SK-N-MC (cell line): Measurements from ENCODE around the gene RASL11B.

Source experiments
- DNase-seq: peaks from one replicate; pipeline ENCODE4 v3.0.0-alpha.2; 2011; ENCODE audit warnings: low read depth, low spot score
- H3K27ac ChIP-seq: fragments of 200-600 bp; sonication (generic); 2 replicates; pipeline ENCODE4 v1.5.1; 2016; ENCODE audit warnings: mixed run types
- H3K36me3 ChIP-seq: fragments of 200-600 bp; sonication (generic); 2 replicates; pipeline ENCODE4 v1.6.1; 2017; ENCODE audit warnings: antibody characterized with exemption, low read length, mixed read lengths; ENCODE audit not compliant: insufficient read depth
- H3K4me3 ChIP-seq: fragments of 200-600 bp; sonication (generic); 2 replicates; pipeline ENCODE4 v1.5.1; 2016
- H3K9ac ChIP-seq: fragments of 200-600 bp; sonication (generic); 2 replicates; pipeline ENCODE4 v1.8.0; 2017; ENCODE audit warnings: mixed run types, mixed read lengths; ENCODE audit not compliant: insufficient read length
- H3K9me3 ChIP-seq: fragments of 200-600 bp; sonication (generic); 2 replicates; pipeline ENCODE4 v1.6.1; 2017; ENCODE audit warnings: low read depth, mild to moderate bottlenecking, antibody characterized with exemption, low read length, moderate library complexity, mixed read lengths
- EZH2 ChIP-seq: fragments of 200-600 bp; sonication (generic); IDR thresholded peaks from one replicate; pipeline ENCODE4 v1.6.1; 2017; ENCODE audit warnings: antibody characterized with exemption
- FOXP2 ChIP-seq: optimal IDR thresholded peaks from 2 replicates; pipeline ENCODE3; 2011; ENCODE audit warnings: mild to moderate bottlenecking, moderate library complexity; ENCODE audit not compliant: insufficient read depth; ENCODE audit errors: extremely low read length, control extremely low read depth
- POLR2AphosphoS5 ChIP-seq: IDR thresholded peaks from 2 replicates; pipeline ENCODE4 v1.6.1; 2012; ENCODE audit warnings: mild to moderate bottlenecking, low read depth, low read length, borderline replicate concordance

The RASL11B gene

DNA sequence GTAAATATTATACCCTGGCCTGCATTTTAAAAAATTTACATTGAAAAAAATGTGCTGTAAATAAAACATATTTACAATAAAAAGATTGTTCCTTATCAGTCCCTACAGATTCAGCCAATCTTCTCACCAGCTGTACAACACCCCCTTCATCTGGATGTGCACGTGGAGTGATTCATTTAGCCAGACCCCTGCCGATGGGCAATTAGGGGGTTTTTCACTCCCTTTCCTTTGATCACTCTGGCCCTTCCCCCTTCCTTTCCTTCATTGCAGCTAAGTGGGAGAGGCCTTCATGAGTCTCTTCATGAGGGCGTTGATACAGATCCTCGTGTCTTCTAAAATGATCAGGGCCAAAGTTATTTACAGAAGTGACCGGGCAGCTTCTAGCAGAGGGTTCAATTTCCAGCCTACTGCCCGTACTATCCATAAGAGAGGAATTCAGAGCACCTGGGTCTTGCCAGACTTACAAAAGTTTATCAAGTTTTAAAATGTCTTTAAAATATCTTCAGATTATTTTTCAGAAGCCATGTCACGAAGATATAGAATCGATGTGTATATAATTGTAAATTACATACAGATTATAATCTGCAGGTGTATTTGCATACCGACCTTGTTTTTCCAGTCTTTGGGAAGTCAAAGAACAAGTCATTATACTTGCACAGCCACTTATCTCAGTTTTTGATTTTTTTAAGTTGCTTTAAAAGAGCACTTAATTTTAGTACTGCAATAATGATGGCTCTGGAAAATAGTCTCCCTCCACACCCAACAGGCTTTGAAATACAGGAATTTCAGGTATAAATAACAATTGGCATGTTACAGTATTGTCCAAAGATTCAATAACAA lies 21.4 kb upstream of the RASL11B start:
- Histone ChIP-seq H3K4me3 (no peak overlapping the region), H3K27ac (no peak overlapping the region), H3K9ac (no peak overlapping the region), H3K9me3 (no peaks in the 10 kb centered on the region), H3K36me3 (no peaks in the 10 kb centered on the region)
- DNase-seq = no peak
- TF ChIP-seq POLR2AphosphoS5 = no peak
- TF ChIP-seq FOXP2 = no peak
- no peak for TF ChIP-seq EZH2

DNA sequence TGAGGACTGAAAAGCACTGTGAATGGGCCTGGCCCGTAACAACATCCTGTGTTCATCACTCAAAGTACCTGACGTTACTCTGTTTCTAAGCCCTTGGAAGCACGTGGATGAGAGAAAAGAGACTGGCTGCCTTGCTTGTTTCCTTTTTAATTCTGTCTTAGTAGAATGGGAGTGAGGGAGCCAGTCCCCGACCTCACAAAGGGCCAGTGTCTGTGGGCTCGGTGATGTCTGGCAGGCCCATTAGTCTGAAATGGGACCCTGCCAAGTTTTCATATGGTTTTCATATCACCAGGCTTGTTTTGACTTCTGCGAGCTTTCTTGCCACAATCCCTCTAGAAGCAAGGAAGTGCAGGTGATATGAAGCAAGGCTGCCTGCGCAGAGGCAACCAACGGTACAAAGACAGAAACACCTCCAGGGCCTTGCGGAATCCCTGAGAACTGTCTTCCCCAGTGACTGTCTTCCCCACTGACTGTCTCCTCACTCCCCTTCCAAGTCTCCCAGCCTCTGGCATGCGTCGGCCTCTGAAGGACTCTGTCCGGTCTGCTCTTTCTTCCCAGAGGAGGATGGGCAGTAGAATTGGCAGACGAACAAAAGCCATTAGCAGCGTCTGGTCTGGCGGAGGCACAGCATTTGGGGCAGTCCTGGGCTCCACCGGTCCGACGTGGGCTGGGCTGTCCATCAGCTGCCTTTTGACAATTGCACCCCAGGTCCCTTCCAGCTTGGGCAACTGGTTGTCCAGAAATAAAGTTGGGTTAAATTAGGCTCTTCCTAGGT lies 20.2 kb upstream of the RASL11B start:
- H3K4me3 ChIP-seq = no peak overlapping the region
- H3K9me3 ChIP-seq = no peaks in the 10 kb centered on the region
- H3K27ac ChIP-seq = no peak overlapping the region
- H3K36me3 ChIP-seq = no peaks in the 10 kb centered on the region
- no peak for TF ChIP-seq POLR2AphosphoS5
- no peak for TF ChIP-seq EZH2
- no peak for TF ChIP-seq FOXP2
- H3K9ac ChIP-seq = no peak overlapping the region
- no peak for DNase-seq

DNA sequence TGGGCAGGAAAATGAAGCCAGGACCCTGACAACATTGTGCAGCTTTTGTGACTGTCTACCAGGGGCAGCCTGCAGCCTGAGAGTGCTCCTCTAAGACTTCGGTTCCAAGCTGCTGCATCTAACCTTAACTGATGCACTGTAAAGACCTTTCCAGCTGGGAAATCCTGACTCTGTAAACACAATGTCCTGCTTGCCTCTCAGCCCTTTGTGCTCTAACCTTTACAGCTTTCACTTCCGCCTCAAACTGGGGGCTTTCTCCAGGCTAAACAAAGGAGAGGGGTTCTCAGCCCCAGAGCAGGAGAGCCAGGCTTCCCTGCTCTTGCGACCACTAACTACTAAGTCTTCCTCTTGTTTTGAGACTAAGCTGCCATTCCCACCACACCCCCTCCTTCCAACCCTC lies 19.3 kb upstream of the RASL11B start:
- DNase-seq = no peak
- no peaks in the 10 kb centered on the region for H3K36me3 ChIP-seq
- H3K4me3 ChIP-seq = no peak overlapping the region
- H3K9ac ChIP-seq = no peak overlapping the region
- H3K27ac ChIP-seq = no peak overlapping the region
- H3K9me3 ChIP-seq = no peaks in the 10 kb centered on the region
- TF ChIP-seq POLR2AphosphoS5 (no peak), EZH2 (no peak), FOXP2 (no peak)

DNA sequence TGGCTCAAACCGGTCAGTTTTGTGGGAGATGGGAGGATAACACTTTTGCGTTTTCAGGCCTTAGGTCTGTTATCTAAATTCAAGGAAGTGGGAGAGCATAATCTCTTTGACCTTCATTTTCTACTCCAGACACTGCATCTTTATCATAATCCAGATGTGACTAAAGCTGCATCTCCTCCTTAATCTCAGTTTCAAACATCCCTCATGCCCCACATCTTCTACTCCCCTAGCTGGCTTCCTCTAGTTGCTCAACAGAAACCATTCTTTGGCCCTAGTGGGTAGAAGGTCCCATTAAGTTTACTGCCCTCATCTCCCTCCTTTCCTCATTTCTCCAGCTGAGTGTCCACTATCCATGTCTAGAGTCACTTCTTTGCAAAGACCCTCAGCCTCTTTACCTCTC lies 18.8 kb upstream of the RASL11B start:
- Histone ChIP-seq H3K4me3 (no peak overlapping the region), H3K27ac (no peak overlapping the region), H3K9ac (no peak overlapping the region), H3K36me3 (no peaks in the 10 kb centered on the region), H3K9me3 (no peaks in the 10 kb centered on the region)
- TF ChIP-seq POLR2AphosphoS5 (no peak), EZH2 (no peak), FOXP2 (no peak)
- DNase-seq = no peak

DNA sequence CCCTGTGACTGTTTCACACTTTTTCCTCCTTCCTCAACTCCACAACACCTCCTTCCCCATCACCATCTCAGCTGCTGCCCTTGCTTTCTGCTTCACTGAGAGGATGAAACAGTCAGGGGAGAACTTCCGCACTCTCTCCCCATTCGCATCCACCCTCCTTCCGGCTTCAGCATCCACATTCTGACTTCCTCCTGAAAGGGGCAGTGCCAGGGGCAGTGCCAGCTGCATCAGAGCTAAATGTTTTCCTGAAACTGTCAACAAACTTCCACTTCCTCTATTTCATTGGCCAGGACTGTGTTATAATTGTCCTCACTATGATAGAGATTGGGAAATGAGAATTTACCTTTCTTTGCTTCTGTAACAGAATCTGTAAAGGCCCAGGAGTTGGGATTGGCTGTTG lies 18.2 kb upstream of the RASL11B start:
- H3K4me3 ChIP-seq = no peak overlapping the region
- H3K27ac ChIP-seq = no peak overlapping the region
- H3K36me3 ChIP-seq = no peaks in the 10 kb centered on the region
- no peak for DNase-seq
- no peaks in the 10 kb centered on the region for H3K9me3 ChIP-seq
- H3K9ac ChIP-seq = no peak overlapping the region
- no peak for TF ChIP-seq FOXP2
- no peak for TF ChIP-seq EZH2
- TF ChIP-seq POLR2AphosphoS5 = no peak

DNA sequence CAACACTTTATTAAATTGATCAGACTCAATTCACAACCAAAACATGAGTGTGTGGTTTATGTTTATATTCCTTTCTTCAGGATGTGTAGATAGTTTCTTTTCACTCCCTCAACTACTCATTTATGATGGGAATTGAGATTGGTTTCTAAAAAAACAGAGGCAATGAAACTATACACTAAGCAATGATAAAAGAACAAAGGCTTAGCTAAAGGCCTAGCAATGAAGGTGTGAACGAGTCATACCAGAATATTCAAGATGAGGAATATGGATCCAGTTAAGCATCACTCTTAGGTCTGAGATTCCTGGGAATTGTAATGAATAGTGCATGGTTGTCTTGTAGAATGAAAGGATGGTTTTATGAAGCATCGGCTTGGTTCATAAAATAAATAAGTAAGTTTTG lies 17.5 kb upstream of the RASL11B start:
- Histone ChIP-seq H3K4me3 (no peak overlapping the region), H3K9me3 (no peaks in the 10 kb centered on the region), H3K36me3 (no peaks in the 10 kb centered on the region), H3K27ac (no peak overlapping the region), H3K9ac (no peak overlapping the region)
- TF ChIP-seq EZH2 = no peak
- no peak for DNase-seq

DNA sequence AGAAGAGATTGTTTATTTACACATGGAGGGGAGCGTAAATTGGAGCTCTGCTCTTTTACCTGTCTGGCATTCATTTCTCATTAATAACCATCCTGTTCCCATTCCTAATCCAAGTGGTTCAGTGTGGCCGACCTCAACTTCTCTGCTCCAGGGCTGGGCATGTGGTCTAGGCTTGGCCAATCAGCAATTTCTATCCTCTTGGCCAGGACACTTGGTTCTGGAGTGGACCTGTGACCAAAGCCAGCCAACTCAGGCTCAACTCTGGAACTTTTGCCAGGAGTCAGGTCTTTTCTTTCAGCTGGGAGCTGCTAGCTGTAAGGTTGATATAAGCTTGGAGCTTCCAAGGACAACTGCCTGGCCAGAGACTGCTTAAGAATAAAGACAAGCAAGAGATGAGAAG lies 15.6 kb upstream of the RASL11B start:
- Histone ChIP-seq H3K9me3 (no peaks in the 10 kb centered on the region), H3K27ac (no peak overlapping the region), H3K36me3 (no peaks in the 10 kb centered on the region), H3K9ac (no peak overlapping the region), H3K4me3 (no peak overlapping the region)
- no peak for TF ChIP-seq POLR2AphosphoS5
- no peak for TF ChIP-seq FOXP2
- no peak for TF ChIP-seq EZH2
- DNase-seq = no peak

DNA sequence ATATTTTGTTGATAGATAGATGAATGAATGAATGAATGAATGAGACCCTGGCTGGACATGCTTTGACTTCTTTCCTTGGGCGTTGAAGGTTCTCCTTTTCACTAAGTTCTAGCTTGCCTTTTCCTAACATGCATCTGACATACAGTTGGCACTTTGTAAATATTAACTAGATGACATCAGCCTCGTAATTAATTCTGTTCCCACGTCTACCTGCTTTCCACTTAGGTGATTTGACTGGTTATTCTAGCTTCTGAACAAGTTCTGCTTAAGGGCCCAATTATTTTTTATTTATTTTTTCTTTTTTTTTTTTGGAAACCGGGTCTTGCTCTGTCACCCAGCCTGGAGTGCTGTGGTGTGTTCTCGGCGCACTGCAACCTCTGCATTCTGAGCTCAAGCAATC lies 13.9 kb upstream of the RASL11B start:
- no peak for DNase-seq
- Histone ChIP-seq H3K9ac (no peak overlapping the region), H3K4me3 (no peak overlapping the region), H3K27ac (no peak overlapping the region), H3K9me3 (no peaks in the 10 kb centered on the region), H3K36me3 (no peaks in the 10 kb centered on the region)
- TF ChIP-seq POLR2AphosphoS5 = no peak
- no peak for TF ChIP-seq EZH2
- no peak for TF ChIP-seq FOXP2
